Measurements from ENCODE around the gene KLHL33. TPM values are rescaled to one million over a fixed set of nuclear protein-coding genes. Genes with fewer than 3 reads are reported as not detected.

KLHL33 gene, protein sequence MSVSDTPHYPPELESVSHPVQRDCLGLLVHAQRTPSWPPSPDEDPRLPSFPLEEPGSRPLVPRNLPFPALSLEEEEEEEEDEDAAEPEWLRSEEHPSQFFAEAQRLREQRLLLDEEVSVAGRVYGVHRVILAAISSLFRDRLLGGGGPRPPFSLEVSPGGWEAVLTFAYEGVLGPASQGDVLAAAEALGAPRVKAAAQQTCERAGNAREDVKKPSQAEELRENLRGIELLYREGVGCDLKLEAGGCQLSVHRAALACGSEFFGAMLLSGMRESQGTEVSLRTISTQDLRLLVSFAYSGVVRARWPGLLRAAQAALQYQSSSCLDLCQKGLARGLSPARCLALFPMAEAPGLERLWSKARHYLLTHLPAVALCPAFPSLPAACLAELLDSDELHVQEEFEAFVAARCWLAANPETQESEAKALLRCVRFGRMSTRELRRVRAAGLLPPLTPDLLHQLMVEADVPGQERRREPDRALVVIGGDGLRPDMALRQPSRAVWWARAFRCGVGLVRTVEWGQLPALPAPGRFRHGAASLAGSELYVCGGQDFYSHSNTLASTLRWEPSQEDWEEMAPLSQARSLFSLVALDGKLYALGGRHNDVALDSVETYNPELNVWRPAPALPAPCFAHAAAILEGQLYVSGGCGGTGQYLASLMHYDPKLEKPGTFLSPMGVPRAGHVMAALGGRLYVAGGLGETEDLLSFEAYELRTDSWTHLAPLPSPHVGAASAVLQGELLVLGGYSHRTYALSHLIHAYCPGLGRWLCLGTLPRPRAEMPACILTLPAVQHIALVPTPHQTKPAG
- total RNA-seq: 0.34 TPM in 1 of 2 replicates, not detected in the other

DNA sequence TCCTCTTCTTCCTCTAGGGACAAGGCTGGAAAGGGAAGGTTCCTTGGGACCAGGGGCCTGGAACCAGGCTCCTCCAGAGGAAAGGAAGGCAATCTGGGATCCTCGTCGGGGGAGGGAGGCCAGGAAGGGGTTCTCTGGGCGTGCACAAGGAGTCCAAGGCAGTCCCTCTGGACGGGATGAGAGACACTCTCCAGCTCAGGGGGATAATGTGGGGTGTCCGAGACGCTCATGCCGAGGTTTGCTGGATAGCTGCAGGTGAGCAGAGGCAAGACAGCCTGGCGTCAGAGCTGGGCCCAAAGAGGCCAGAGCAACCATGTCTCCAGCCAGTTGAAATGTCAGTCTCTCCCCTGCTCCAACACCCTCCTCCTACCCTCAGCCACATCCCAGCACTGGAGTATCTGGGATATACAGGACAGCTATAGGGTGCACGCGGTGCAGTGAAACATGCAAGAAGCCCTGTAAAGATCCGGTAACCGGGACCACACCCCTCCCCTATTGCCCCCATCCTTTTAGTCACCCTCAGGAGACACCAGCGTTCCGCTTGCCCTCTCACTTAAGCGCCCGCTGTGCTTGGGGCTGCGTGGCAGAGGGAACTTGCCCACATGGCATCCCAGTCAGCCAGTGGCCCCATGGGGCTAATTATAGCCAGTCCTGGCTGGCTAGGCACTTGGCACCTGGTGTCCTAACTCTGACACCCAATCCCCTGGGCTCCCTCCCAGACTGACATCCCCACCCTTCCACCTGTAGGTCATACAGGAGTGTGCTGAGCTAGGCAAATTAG lies at the start of gene KLHL33:
Gene KLHL33 (minus strand): TSS at position 585 of the 781 bp plus-strand sequence. CDS start 355 bp downstream, at position 230.

DNA sequence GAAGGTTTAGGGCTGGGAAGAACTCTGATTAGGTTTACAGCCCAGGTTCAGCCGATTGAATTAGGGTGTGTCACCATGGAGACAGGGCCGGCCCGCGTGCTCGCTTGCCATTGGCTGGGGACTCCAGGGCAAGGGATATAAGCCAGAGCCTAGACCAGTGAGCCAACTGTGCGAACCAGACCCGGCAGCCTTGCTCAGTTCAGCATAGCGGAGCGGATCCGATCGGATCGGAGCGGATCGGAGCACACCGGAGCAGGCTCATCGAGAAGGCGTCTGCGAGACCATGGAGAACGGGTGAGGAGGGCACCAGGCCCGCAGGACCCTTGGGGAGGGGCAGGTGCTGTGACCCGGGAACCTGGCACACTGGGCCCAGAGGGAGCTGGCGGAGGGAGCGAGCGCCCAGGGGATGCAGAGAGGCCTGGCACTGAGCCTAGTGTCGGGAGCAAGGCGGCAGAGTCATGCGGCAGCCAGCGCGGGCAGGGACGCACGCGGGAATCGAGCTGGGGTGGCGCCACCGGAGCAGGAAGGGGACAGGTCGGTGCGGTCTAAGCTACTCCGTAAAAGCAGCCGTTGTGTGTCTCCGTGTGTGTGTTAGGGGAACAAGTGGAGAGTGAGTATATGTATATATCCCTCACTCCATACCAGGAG lies 33.4 kb upstream of the KLHL33 start, which contains the start of gene PNP:
Gene PNP (plus strand): TSS at position 165 of the 648 bp plus-strand sequence. CDS start 119 bp downstream, at position 284.

GRCh38 chr14:20461225-20462141 lies 25.5 kb upstream of the KLHL33 start, which contains the start of gene PIP4P1:
Gene PIP4P1, minus strand, starts transcription at chr14:20461434. Its CDS starts 109 bp downstream, at chr14:20461325.

GRCh38 chr14:20454516-20455354 lies 18.8 kb upstream of the KLHL33 start, which contains the start of the genes APEX1 and OSGEP:
Gene APEX1, plus strand, starts transcription at chr14:20455226. Its CDS starts 420 bp downstream, at chr14:20455646.
Gene OSGEP, minus strand, starts transcription at chr14:20454812. Its CDS starts 129 bp downstream, at chr14:20454683.

DNA sequence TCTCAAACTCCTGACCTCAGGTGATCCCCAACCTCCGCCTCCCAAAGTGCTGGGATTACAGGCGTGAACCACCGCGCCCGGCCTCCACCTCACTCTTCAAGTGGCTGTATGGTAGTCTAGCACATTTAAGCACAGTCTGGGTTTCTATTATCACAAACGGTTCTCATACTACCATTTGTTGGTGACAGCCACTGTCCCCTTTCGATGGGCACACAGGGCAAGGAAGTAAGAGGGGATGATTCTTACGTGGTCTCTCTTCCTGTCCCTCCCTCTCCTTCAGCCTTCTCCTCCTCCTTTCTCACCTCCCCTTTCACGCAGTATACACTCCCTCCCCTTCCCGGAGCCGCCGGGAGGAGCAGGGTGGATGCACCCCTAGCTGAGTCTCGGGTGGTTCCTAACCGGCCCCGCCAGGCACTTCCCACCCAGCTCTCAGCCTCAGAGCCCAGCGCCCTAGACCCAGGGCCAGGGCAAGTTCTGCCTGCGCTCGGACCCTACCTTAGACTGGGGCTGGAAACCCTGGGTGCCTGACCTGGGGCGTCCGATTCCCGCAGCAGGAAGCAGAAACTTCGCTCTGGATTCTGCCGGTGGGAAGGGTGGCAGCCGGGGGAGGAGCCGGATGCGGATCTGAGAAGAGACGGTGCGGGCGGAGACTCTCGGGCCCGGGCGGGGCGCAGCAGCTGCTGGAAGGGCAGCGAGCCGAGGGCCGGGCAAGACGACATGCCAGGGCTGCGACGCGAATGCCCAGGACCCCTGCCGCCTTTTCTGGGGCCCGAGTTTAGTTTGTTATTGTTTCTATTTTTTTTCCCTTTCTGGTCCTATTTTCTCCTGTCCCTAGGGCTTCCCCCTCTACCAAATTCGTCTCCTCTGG lies 22.9 kb downstream of the KLHL33 start, which contains the start of gene TEP1:
Gene TEP1 (minus strand): TSS at position 626 of the 868 bp plus-strand sequence. CDS start 5,062 bp downstream, outside the sequence.

Other genes with a start within 250 kb of the KLHL33 start
- not detected in 2 replicates for gene OR11G2, start 245.3 kb downstream of the KLHL33 start, total RNA-seq
- not detected in 2 replicates for gene OR11H6, start 212.5 kb downstream of the KLHL33 start, total RNA-seq
- not detected in 2 replicates for gene OR11H7, start 207.2 kb downstream of the KLHL33 start, total RNA-seq
- not detected in 2 replicates for gene OR11H4, start 196.9 kb downstream of the KLHL33 start, total RNA-seq
- 12.7 and 13.7 TPM in 2 replicates for gene TTC5, start 130.2 kb downstream of the KLHL33 start, total RNA-seq
- 24.1 and 27.8 TPM in 2 replicates for gene CCNB1IP1, start 102.9 kb downstream of the KLHL33 start, total RNA-seq
- gene PARP2, start 92.5 kb downstream of the KLHL33 start, total RNA-seq: 15.0 and 17.6 TPM in 2 replicates
- gene TEP1, start 22.7 kb downstream of the KLHL33 start, total RNA-seq: 16.3 and 20.3 TPM in 2 replicates
- gene OSGEP, start 18.6 kb upstream of the KLHL33 start, total RNA-seq: 44.6 and 61.5 TPM in 2 replicates
- 157 and 174 TPM in 2 replicates for gene APEX1, start 19.1 kb upstream of the KLHL33 start, total RNA-seq
- gene PIP4P1, start 25.3 kb upstream of the KLHL33 start, total RNA-seq: 13.5 and 16.1 TPM in 2 replicates
- 214 and 216 TPM in 2 replicates for gene PNP, start 33.2 kb upstream of the KLHL33 start, total RNA-seq
- gene RNASE10, start 69.4 kb upstream of the KLHL33 start, total RNA-seq: not detected in 2 replicates
- not detected in 2 replicates for gene RNASE9, start 124.9 kb upstream of the KLHL33 start, total RNA-seq
- gene RNASE11, start 151.8 kb upstream of the KLHL33 start, total RNA-seq: not detected in 2 replicates
- not detected in 2 replicates for gene RNASE12, start 155.2 kb upstream of the KLHL33 start, total RNA-seq
- not detected in 2 replicates for gene OR6S1, start 205.5 kb upstream of the KLHL33 start, total RNA-seq
- 4.2 and 9.5 TPM in 2 replicates for gene RNASE4, start 248.4 kb upstream of the KLHL33 start, total RNA-seq

Data from mammary microvascular endothelial cell (primary cell).